ENCODE results near the gene PPAN.
A peak's percentile ranks its signal among the peaks of the same experiment; 100 is the strongest.

The PPAN gene

DNA sequence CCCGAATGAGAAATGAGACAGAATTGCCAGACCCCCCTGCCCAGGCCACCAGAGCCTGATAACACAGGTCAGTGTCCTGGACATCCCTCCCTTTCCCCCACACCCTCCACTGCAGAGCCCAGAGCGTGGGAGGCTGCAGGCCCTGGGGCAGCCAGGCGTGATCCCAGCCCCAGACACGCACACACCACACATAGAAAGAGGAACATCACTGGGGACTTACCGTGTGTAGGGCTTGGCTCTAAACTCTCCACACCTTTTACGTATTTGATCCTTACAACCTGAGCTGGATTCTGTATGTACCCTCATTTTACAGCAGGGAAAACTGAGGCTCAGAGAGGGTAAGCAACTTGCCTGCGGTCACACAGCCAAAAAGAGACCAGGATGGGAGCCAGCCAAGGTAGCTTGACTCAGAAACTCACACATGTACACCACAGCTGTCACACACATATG lies 3.4 kb upstream of the PPAN start:
- Histone ChIP-seq H3K27me3 (ENCODE audit: insufficient read depth, low read depth) (no peaks in the 10 kb centered on the region), H3K79me2 (ENCODE audit: insufficient read depth, low read depth) (peaks cover 18% of the 10 kb centered on the region), H3K4me1 (ENCODE audit: low read depth, poor library complexity, severe bottlenecking) (peaks cover 23% of the 10 kb centered on the region), H4K20me1 (ENCODE audit: insufficient read depth) (no peaks in the 10 kb centered on the region), H2AFZ (ENCODE audit: low read depth) (no peak overlapping the region), H3K27ac (no peak overlapping the region), H3K36me3 (ENCODE audit: insufficient read depth) (peaks cover 2% of the 10 kb centered on the region; the same call in 1 of the 2 replicates), H3K4me2 (no peak overlapping the region), H3K9ac (no peak overlapping the region), H3K4me3 (IDR thresholded peaks at IDR 0.05; ENCODE audit: insufficient read depth, low read depth, low read length) (no peak overlapping the region)
- TF ChIP-seq, protein P1, sequence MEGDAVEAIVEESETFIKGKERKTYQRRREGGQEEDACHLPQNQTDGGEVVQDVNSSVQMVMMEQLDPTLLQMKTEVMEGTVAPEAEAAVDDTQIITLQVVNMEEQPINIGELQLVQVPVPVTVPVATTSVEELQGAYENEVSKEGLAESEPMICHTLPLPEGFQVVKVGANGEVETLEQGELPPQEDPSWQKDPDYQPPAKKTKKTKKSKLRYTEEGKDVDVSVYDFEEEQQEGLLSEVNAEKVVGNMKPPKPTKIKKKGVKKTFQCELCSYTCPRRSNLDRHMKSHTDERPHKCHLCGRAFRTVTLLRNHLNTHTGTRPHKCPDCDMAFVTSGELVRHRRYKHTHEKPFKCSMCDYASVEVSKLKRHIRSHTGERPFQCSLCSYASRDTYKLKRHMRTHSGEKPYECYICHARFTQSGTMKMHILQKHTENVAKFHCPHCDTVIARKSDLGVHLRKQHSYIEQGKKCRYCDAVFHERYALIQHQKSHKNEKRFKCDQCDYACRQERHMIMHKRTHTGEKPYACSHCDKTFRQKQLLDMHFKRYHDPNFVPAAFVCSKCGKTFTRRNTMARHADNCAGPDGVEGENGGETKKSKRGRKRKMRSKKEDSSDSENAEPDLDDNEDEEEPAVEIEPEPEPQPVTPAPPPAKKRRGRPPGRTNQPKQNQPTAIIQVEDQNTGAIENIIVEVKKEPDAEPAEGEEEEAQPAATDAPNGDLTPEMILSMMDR (conservative IDR thresholded peaks at IDR 0.05; ENCODE audit: low read depth, low read length), result no peak

DNA sequence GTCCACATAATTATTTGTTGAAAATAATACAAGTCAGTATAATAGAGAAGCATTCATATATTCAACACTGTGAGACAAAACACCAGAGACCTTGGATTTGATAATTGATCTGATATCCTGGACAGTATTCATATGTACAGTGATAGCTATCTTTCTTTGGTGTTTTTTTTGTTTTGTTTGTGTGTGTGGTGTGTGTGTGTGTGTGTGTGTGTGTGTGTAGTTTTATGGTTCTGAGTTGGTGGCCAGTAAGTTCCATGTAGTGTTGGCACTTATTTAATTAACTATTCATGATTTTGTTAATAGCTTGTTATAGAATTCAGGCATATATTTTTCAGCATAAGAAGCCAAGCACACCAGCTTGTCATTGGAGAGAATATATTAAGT lies 2.0 kb upstream of the PPAN start:
- Histone ChIP-seq H3K27me3 (ENCODE audit: insufficient read depth, low read depth) (no peaks in the 10 kb centered on the region), H3K4me1 (ENCODE audit: low read depth, poor library complexity, severe bottlenecking) (peaks cover 26% of the 10 kb centered on the region), H3K27ac (no peak overlapping the region), H2AFZ (ENCODE audit: low read depth) (no peak overlapping the region), H3K4me3 (IDR thresholded peaks at IDR 0.05; ENCODE audit: insufficient read depth, low read depth, low read length) (no peak overlapping the region), H3K9ac (no peak overlapping the region), H3K36me3 (ENCODE audit: insufficient read depth) (peaks cover 14% of the 10 kb centered on the region; the same call in 1 of the 2 replicates), H4K20me1 (ENCODE audit: insufficient read depth) (no peaks in the 10 kb centered on the region), H3K4me2 (no peak overlapping the region), H3K79me2 (ENCODE audit: insufficient read depth, low read depth) (peaks cover 31% of the 10 kb centered on the region)
- TF ChIP-seq, protein P1 (conservative IDR thresholded peaks at IDR 0.05; ENCODE audit: low read depth, low read length), result no peak

DNA sequence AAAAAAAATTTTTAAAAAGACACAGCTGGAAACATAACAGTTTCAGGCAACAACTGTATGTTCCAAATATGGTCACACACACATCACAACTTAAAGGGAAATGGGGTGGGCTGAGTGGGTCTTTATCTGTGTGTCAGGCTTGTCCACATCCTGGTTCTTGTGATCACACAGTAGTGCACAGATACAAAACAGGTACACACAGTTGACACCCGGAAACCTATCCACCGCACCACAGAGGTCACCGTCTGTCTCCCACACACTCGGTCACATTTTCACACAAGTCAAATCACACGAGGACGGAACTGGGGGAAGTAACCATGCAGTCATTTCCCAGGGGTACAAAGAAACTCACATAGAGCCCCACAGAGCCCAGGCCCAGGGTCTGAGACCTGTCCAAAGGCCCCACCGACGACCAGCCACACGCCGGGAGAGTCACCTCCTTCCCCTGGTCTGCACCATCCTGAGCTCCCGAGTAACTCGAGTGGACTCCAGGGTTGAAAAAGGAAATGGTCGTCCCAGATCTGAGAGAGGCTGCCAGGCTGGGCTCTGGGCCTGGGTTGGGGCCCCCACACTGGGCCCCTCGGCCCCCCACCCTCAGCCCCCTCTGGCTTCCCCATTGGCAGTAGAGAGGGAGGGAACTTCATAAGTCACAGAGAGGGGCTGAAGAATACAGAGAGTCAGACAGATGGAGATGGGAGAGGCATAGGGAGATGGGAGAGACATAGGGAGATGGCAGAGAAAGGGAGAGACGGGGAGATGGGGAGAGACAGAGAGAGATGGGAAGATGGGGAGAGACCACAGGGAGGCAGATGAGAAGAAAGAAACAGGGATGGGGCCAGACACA lies 1.3 kb upstream of the PPAN start:
- Histone ChIP-seq H3K27me3 (ENCODE audit: insufficient read depth, low read depth) (no peaks in the 10 kb centered on the region), H3K79me2 (ENCODE audit: insufficient read depth, low read depth) (peaks cover 38% of the 10 kb centered on the region), H3K4me2 (no peak overlapping the region), H3K36me3 (ENCODE audit: insufficient read depth) (peaks cover 16% of the 10 kb centered on the region; the same call in 1 of the 2 replicates), H4K20me1 (ENCODE audit: insufficient read depth) (no peaks in the 10 kb centered on the region), H3K4me3 (IDR thresholded peaks at IDR 0.05; ENCODE audit: insufficient read depth, low read depth, low read length) (no peak overlapping the region), H3K27ac (no peak overlapping the region), H3K9ac (no peak overlapping the region), H3K4me1 (ENCODE audit: low read depth, poor library complexity, severe bottlenecking) (peaks cover 33% of the 10 kb centered on the region), H2AFZ (ENCODE audit: low read depth) (no peak overlapping the region)
- TF ChIP-seq, protein P1 (conservative IDR thresholded peaks at IDR 0.05; ENCODE audit: low read depth, low read length), result no peak

DNA sequence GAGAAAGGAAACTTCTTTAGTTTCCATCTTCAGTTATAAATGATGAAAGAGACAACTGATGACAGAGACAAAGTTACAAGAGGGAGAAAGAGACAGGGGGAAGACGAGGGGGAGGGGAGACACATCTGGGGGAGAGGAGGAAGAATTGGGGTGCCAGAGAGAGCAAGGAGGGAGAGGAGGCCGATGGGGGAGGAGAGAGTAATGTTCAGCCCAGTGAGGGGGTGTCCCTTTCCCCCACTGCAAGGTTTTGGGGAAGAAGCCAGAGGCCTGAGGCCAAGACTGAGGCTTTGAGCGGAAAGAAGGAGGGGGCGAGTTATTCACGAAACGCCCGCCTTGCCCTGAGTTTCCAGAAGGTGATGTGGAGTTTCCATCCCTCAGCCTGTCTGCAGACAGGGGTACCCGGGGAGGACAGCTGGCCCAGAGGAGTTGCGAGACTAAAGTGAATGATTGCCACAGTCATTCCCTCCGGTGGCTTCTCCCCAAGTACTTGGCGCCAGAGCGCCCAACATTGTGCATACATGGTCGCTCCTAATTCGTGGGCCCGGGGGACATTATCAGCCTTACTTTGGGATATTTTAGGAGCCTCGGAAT lies 558 bp upstream of the PPAN start:
- peaks cover 40% of the 10 kb centered on the region for H3K4me1 ChIP-seq (ENCODE audit: low read depth, poor library complexity, severe bottlenecking)
- peak overlapping the region; percentile 89; the same call in 1 of the 2 replicates for H3K9ac ChIP-seq

More for the DNA sequence above, 558 bp upstream of the PPAN start:
- no peaks in the 10 kb centered on the region for H3K27me3 ChIP-seq (ENCODE audit: insufficient read depth, low read depth)
- no peak overlapping the region for H3K4me3 ChIP-seq (IDR thresholded peaks at IDR 0.05; ENCODE audit: insufficient read depth, low read depth, low read length)
- TF ChIP-seq, protein P1 (conservative IDR thresholded peaks at IDR 0.05; ENCODE audit: low read depth, low read length), result no peak
- H3K27ac ChIP-seq, result no peak overlapping the region
- H2AFZ ChIP-seq (ENCODE audit: low read depth), result no peak overlapping the region
- H3K4me2 ChIP-seq, result no peak overlapping the region
- peaks cover 39% of the 10 kb centered on the region for H3K79me2 ChIP-seq (ENCODE audit: insufficient read depth, low read depth)
- H4K20me1 ChIP-seq (ENCODE audit: insufficient read depth), result no peaks in the 10 kb centered on the region
- peaks cover 16% of the 10 kb centered on the region; the same call in 1 of the 2 replicates for H3K36me3 ChIP-seq (ENCODE audit: insufficient read depth)
